B cell (primary cell): Measurements from ENCODE around the gene ZMIZ1. TPM values are rescaled to one million over a fixed set of nuclear protein-coding genes. Genes with fewer than 3 reads are reported as not detected.

Experiments
- ATAC-seq: fragments of 200-7000 bp; cut with Tn5 transposase; one replicate; pipeline ENCODE4 v1.10.0; 2021; ENCODE audit warnings: low read depth, mild to moderate bottlenecking, moderate number of reproducible peaks, moderate library complexity
- CTCF ChIA-PET: fragments of 350-600 bp; sonication (Branson Sonifier 250); formaldehyde crosslinking; loops from one replicate; lab custom pipeline; 2021; ENCODE audit warnings: antibody characterized with exemption, inconsistent platforms; lab: Charles Lee
- POLR2A ChIA-PET: fragments of 350-600 bp; sonication (Branson Sonifier 250); formaldehyde crosslinking; loops from one replicate; lab custom pipeline; 2021; ENCODE audit warnings: antibody characterized with exemption; lab: Charles Lee
- DNase-seq: peaks from one replicate; pipeline ENCODE4 v3.0.0; 2013
- H2AFZ ChIP-seq: 2 replicates; pipeline ENCODE4 v1.6.1; 2012; ENCODE audit warnings: mild to moderate bottlenecking, low read depth, low read length; ENCODE audit not compliant: insufficient read depth, poor library complexity, severe bottlenecking
- H3K27ac ChIP-seq, 2 donors: 1 replicate in 1 of 2; 2 replicates in 1 of 2; pipeline ENCODE4 v1.5.1; 2012 to 2013; ENCODE audit warnings: low read length in 2 of 2, mild to moderate bottlenecking in 2 of 2, moderate library complexity in 1 of 2
- H3K27me3 ChIP-seq, 4 experiments: fragments of 200-600 bp in 1 of 4; sonication (generic) in 1 of 4; replicated peaks in 1 of 4; 1 replicate in 2 of 4; 2 replicates in 2 of 4; pipeline versions ENCODE4 v1.6.1 to v1.7.0; 2013 to 2016; ENCODE audit warnings: low read length in 3 of 4, mild to moderate bottlenecking in 2 of 4, mixed read lengths in 1 of 4, moderate library complexity in 1 of 4; ENCODE audit not compliant: insufficient read depth in 4 of 4, control insufficient read depth in 3 of 4; ENCODE audit errors: control extremely low read depth in 1 of 4
- H3K36me3 ChIP-seq, 2 experiments: replicated peaks in 1 of 2; 1 replicate in 1 of 2; 2 replicates in 1 of 2; pipeline versions ENCODE4 v1.6.1 to v1.7.1; 2013; ENCODE audit warnings: low read length in 1 of 2; ENCODE audit not compliant: insufficient read depth in 2 of 2, control insufficient read depth in 1 of 2; ENCODE audit errors: control extremely low read depth in 1 of 2, extremely low read depth in 1 of 2
- H3K4me1 ChIP-seq, 2 donors: fragments of 200-600 bp in 1 of 2; sonication (generic) in 1 of 2; 1 replicate in 1 of 2; 2 replicates in 1 of 2; pipeline versions ENCODE4 v1.5.1 to v1.6.1; 2013 to 2017; ENCODE audit warnings: low read length in 2 of 2; ENCODE audit not compliant: control insufficient read depth in 2 of 2, insufficient read depth in 2 of 2
- H3K4me2 ChIP-seq: replicated peaks from 2 replicates; pipeline ENCODE3; 2012; ENCODE audit warnings: mild to moderate bottlenecking, low read depth, low read length; ENCODE audit not compliant: poor library complexity, severe bottlenecking
- H3K4me3 ChIP-seq, 5 experiments: fragments of 200-600 bp in 1 of 5; sonication (generic) in 1 of 5; 1 replicate in 3 of 5; 2 replicates in 2 of 5; pipeline versions ENCODE4 v1.5.1 to v1.7.0; 2011 to 2016; ENCODE audit warnings: low read length in 4 of 5, mild to moderate bottlenecking in 4 of 5, low read depth in 2 of 5, control low read depth in 1 of 5, moderate library complexity in 1 of 5; ENCODE audit not compliant: insufficient read depth in 1 of 5; ENCODE audit errors: control extremely low read depth in 1 of 5, extremely low read depth in 1 of 5
- H3K79me2 ChIP-seq: fragments of 200-600 bp; sonication (generic); one replicate; pipeline ENCODE4 v1.6.0; 2016; ENCODE audit warnings: low read length; ENCODE audit not compliant: control insufficient read depth, insufficient read depth
- H3K9ac ChIP-seq: fragments of 200-600 bp; sonication (generic); 2 replicates; pipeline ENCODE4 v1.6.1; 2017; ENCODE audit warnings: mild to moderate bottlenecking, low read length, moderate library complexity
- H3K9me3 ChIP-seq, 3 donors: one replicate each; pipeline versions ENCODE4 v1.6.1 to v1.7.1; 2013; ENCODE audit warnings: low read length in 2 of 3; ENCODE audit not compliant: control insufficient read depth in 2 of 3, insufficient read depth in 1 of 3; ENCODE audit errors: control extremely low read depth in 1 of 3
- H4K20me1 ChIP-seq: 2 replicates; pipeline ENCODE4 v1.6.0; 2012; ENCODE audit warnings: mild to moderate bottlenecking, low read length; ENCODE audit not compliant: insufficient read depth, control insufficient read depth, poor library complexity, severe bottlenecking
- H3K27ac Mint-ChIP-seq: one replicate; pipeline ENCODE4 v1.8.0; 2021; ENCODE audit warnings: mixed read lengths
- H3K27me3 Mint-ChIP-seq: one replicate; pipeline ENCODE4 v1.8.0; 2021; ENCODE audit warnings: mixed read lengths
- H3K4me1 Mint-ChIP-seq: one replicate; pipeline ENCODE4 v1.8.0; 2021; ENCODE audit warnings: mixed read lengths
- H3K4me3 Mint-ChIP-seq: one replicate; pipeline ENCODE4 v1.8.0; 2021; ENCODE audit warnings: mixed read lengths
- H3K9me3 Mint-ChIP-seq: one replicate; pipeline ENCODE4 v1.8.0; 2022; ENCODE audit warnings: mixed read lengths; ENCODE audit not compliant: insufficient read depth
- EZH2 ChIP-seq: IDR thresholded peaks from 2 replicates; pipeline ENCODE4 v1.6.1; 2012; ENCODE audit warnings: borderline replicate concordance, low read depth, mild to moderate bottlenecking, moderate library complexity, low read length; ENCODE audit not compliant: insufficient read depth, poor library complexity, severe bottlenecking
- whole genome bisulfite sequencing: methylation state at CpG from one replicate; pipeline ENCODE4 v1.1.5; 2013; ENCODE audit warnings: missing lambda C conversion rate; ENCODE audit not compliant: insufficient coverage; 5-methylcytosine and 5-hydroxymethylcytosine counted together
- intact Hi-C: fragments of 100-400 bp; cut with micrococcal nuclease; formaldehyde crosslinking; loops from one replicate; pipeline ENCODE4 v1.10.0; 2022
- polyA plus RNA-seq: library from polyadenylated mRNA; depleted of rRNA; stranded (reverse); fragments of >200 nt; gene quantifications from 2 replicates; pipeline ENCODE4 v1.2.3, GENCODE V29; 2012
- total RNA-seq, 2 donors: library from RNA; stranded (reverse); fragments of 120-200 nt in 1 of 2; gene quantifications; 1 replicate in 1 of 2; 2 replicates in 1 of 2; pipeline versions ENCODE4 v1.2.3 to v1.2.4, GENCODE V29; 2013 to 2022
- TF ChIP-seq, protein P1 (sequence below): fragments of 200-600 bp; IDR thresholded peaks from one replicate; pipeline ENCODE4 v1.8.0; 2022; ENCODE audit warnings: antibody characterized with exemption, mild to moderate bottlenecking

ZMIZ1 gene
- total and polyA plus RNA-seq, 2 donors (not counting 1 experiment from before 2014, with no cell fraction given), result 14.3 to 64.9 TPM

DNA sequence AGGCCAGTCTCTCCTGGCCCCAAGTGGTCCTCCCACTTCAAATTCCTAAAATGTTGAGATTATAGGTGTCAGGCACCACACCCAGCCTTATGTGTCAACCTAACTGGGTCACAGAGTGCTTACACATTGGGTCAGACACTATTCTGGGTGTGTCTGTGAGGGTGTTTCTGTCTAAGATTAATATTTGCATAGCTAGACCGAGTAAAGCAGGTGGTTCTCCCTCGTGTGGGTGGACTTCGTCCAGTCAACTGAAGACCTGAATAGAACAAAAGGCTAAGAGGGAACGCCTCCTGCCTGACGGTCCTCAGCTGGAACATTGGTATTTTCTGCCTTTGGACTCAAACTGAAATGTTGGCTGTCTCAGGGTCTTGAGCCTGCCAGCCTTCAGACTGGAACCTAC is 290.0 kb downstream of the ZMIZ1 start:
- Histone ChIP-seq H3K36me3 (peaks cover 0 to 20% of the 10 kb centered on the region in 2 experiments), H4K20me1 (peaks cover 13% of the 10 kb centered on the region), H3K9ac (no peak overlapping the region), H3K9me3 (no peaks in the 10 kb centered on the region), H3K27me3 (no peaks in the 10 kb centered on the region), H3K4me3 (no peak overlapping the region), H3K79me2 (no peaks in the 10 kb centered on the region), H3K27ac (no peak overlapping the region), H3K4me2 (no peak overlapping the region), H3K4me1 (peaks cover 22 to 44% of the 10 kb centered on the region in 2 donors), H2AFZ (no peak overlapping the region)
- peaks cover 38% of the 10 kb centered on the region for H3K4me1 Mint-ChIP-seq
- 61% methylated on average over 4 of the region's 5 CpGs for WGBS
- ATAC-seq (no peak), DNase-seq (no peak)
- TF ChIP-seq EZH2, result no peak
- TF ChIP-seq, protein P1, sequence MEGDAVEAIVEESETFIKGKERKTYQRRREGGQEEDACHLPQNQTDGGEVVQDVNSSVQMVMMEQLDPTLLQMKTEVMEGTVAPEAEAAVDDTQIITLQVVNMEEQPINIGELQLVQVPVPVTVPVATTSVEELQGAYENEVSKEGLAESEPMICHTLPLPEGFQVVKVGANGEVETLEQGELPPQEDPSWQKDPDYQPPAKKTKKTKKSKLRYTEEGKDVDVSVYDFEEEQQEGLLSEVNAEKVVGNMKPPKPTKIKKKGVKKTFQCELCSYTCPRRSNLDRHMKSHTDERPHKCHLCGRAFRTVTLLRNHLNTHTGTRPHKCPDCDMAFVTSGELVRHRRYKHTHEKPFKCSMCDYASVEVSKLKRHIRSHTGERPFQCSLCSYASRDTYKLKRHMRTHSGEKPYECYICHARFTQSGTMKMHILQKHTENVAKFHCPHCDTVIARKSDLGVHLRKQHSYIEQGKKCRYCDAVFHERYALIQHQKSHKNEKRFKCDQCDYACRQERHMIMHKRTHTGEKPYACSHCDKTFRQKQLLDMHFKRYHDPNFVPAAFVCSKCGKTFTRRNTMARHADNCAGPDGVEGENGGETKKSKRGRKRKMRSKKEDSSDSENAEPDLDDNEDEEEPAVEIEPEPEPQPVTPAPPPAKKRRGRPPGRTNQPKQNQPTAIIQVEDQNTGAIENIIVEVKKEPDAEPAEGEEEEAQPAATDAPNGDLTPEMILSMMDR, result no peak
- POLR2A ChIA-PET, result interaction anchor here (0.7 kb wide), 1 partner anchor 26 kb away, joined by 3 read pairs; no protein-coding TSS in a partner anchor
- intact Hi-C loops, result no loop called here
- H3K4me3 Mint-ChIP-seq, result no peak overlapping the region
- CTCF ChIA-PET, result interaction anchor here (1.2 to 2.9 kb wide), 3 partner anchors 10 to 129 kb away, joined by 4 to 15 read pairs (median 4); no protein-coding TSS in a partner anchor
- H3K27me3 Mint-ChIP-seq, result no peaks in the 10 kb centered on the region
- H3K27ac Mint-ChIP-seq, result no peak overlapping the region
- H3K9me3 Mint-ChIP-seq, result no peaks in the 10 kb centered on the region

DNA sequence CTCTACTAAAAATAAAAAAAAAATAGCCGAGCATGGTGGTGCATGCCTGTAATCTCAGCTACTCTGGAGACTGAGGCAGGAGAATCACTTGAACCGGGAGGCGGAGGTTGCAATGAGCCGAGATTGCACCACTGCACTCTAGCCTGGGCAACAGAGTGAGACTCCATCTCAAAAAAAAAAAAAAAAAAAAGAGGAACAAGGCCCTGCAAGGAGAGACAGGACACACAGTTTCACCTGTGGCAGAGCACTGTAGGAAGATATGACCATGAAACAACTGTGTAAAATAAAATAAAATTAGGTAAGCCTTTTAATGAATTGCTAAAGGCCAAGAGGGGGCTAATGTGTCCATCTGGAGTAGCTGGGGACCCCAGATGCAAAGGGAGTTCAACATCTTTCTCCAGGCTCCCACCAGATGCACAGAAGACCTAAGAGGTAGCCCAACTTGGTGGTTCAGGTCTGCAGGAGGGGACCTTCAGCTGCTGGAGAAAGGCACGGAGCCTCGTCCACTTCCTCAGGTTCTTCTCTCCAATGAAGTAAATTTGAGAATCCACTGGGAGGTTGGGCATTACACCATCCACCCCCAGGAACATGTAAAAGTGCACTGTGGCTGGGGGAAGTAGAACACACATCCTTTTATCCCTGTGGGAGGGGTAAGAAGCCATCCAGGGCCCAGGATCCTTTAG is 291.2 kb downstream of the ZMIZ1 start:
- H3K4me2 ChIP-seq, result no peak overlapping the region
- no peak overlapping the region for H3K27ac ChIP-seq
- H3K27ac Mint-ChIP-seq, result no peak overlapping the region
- H2AFZ ChIP-seq, result no peak overlapping the region
- H3K79me2 ChIP-seq, result no peaks in the 10 kb centered on the region
- H4K20me1 ChIP-seq, result peaks cover 1% of the 10 kb centered on the region
- ChIA-PET CTCF (interaction anchor here (1.4 to 2.9 kb wide), 2 partner anchors 14 kb away, joined by 5 to 15 read pairs; no protein-coding TSS in a partner anchor), POLR2A (no interaction called here)
- H3K4me3 ChIP-seq, result no peak overlapping the region
- 54% methylated on average over 4 of the region's 6 CpGs for WGBS
- no peak overlapping the region for H3K9ac ChIP-seq
- H3K4me1 ChIP-seq, result peaks cover 13 to 32% of the 10 kb centered on the region in 2 donors
- H3K4me3 Mint-ChIP-seq, result no peak overlapping the region
- no peaks in the 10 kb centered on the region for H3K27me3 Mint-ChIP-seq
- DNase-seq, result no peak
- intact Hi-C loops, result no loop called here
- H3K27me3 ChIP-seq, result no peaks in the 10 kb centered on the region
- H3K9me3 ChIP-seq, result no peaks in the 10 kb centered on the region
- peaks cover 0 to 13% of the 10 kb centered on the region in 2 experiments for H3K36me3 ChIP-seq
- TF ChIP-seq, protein P1, result no peak
- no peak for TF ChIP-seq EZH2
- peaks cover 28% of the 10 kb centered on the region for H3K4me1 Mint-ChIP-seq
- ATAC-seq, result peak; percentile 60
- no peaks in the 10 kb centered on the region for H3K9me3 Mint-ChIP-seq
